Measurements from ENCODE around the gene IQSEC1. TPM values are rescaled to one million over a fixed set of nuclear protein-coding genes. Genes with fewer than 3 reads are reported as not detected.

The IQSEC1 gene
- total RNA-seq, 1 experiment from 2014 or later = 28.1 TPM

DNA sequence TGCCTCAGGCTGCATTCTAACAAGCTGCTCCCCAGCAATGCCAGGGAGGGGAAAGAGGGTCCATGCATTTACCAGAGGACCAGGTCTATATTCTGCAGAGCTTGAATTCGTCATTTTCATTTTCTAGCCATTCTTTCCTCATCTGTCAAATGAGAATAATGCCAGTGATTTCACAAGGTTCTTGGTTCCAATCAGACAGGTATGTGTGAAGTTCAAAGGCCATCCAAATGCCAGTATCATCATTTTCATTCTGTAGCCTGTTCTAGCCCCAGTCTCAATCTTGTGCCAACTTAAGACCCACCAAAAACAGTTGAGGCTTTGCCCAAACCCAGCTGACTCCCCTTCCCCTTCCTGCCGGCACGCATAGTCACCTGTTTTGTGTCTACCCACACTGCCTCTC is 112.7 kb downstream of the IQSEC1 start:
- no peaks in the 10 kb centered on the region for H4K20me1 ChIP-seq (ENCODE audit: insufficient read depth)

More for the DNA sequence above, 112.7 kb downstream of the IQSEC1 start:
- H3K4me3 ChIP-seq (replicated peaks in 1 of 2; ENCODE audit: low read depth in 1 of 2, low read length in 2 of 2) = no peak overlapping the region
- H3K4me1 ChIP-seq (ENCODE audit: control insufficient read depth in 1 of 2, insufficient read depth in 2 of 2, low read length in 2 of 2) = no peaks in the 10 kb centered on the region
- RAD21 ChIA-PET (ENCODE audit: low non-redundant PET in 1 of 2, low total read pairs in 2 of 2, uncharacterized antibody in 2 of 2, unreplicated experiment in 2 of 2) = no interaction called here
- no peak overlapping the region for H2AFZ ChIP-seq (ENCODE audit: low read depth, low read length, poor library complexity, severe bottlenecking)
- TF ChIP-seq EZH2phosphoT487 (IDR thresholded peaks at IDR 0.05; ENCODE audit: borderline replicate concordance) (no peak), ELF1 (IDR thresholded peaks at IDR 0.05; ENCODE audit: borderline replicate concordance, low read depth) (no peak), JUND (IDR thresholded peaks at IDR 0.05) (no peak), POLR2A (IDR thresholded peaks at IDR 0.05; ENCODE audit: borderline replicate concordance, extremely low read depth, insufficient read depth, insufficient read length) (no peak), CEBPB (IDR thresholded peaks at IDR 0.05; ENCODE audit: low read depth) (no peak), RAD21 (IDR thresholded peaks at IDR 0.05; ENCODE audit: low read depth) (no peak), POLR2AphosphoS5 (IDR thresholded peaks at IDR 0.05; ENCODE audit: low read depth, low read length) (no peak), ZNF274 (IDR thresholded peaks at IDR 0.05; ENCODE audit: low read depth, low read length) (no peak), SIN3A (IDR thresholded peaks at IDR 0.05; ENCODE audit: low read depth) (no peak)
- TF ChIP-seq, protein P1, sequence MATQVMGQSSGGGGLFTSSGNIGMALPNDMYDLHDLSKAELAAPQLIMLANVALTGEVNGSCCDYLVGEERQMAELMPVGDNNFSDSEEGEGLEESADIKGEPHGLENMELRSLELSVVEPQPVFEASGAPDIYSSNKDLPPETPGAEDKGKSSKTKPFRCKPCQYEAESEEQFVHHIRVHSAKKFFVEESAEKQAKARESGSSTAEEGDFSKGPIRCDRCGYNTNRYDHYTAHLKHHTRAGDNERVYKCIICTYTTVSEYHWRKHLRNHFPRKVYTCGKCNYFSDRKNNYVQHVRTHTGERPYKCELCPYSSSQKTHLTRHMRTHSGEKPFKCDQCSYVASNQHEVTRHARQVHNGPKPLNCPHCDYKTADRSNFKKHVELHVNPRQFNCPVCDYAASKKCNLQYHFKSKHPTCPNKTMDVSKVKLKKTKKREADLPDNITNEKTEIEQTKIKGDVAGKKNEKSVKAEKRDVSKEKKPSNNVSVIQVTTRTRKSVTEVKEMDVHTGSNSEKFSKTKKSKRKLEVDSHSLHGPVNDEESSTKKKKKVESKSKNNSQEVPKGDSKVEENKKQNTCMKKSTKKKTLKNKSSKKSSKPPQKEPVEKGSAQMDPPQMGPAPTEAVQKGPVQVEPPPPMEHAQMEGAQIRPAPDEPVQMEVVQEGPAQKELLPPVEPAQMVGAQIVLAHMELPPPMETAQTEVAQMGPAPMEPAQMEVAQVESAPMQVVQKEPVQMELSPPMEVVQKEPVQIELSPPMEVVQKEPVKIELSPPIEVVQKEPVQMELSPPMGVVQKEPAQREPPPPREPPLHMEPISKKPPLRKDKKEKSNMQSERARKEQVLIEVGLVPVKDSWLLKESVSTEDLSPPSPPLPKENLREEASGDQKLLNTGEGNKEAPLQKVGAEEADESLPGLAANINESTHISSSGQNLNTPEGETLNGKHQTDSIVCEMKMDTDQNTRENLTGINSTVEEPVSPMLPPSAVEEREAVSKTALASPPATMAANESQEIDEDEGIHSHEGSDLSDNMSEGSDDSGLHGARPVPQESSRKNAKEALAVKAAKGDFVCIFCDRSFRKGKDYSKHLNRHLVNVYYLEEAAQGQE (IDR thresholded peaks at IDR 0.05; ENCODE audit: low read depth) = no peak
- no peaks in the 10 kb centered on the region for H3K9me2 ChIP-seq (ENCODE audit: insufficient read depth)
- no peaks in the 10 kb centered on the region for H3K27me3 ChIP-seq (ENCODE audit: insufficient read depth, low read length)
- intact Hi-C loops (cut with micrococcal nuclease) = no loop called here
- H3K79me2 ChIP-seq (ENCODE audit: insufficient read depth, low read length) = peaks cover 47% of the 10 kb centered on the region; the same call in 1 of the 2 replicates
- ATAC-seq (no peak), DNase-seq (ENCODE audit: low read depth, low spot score) (no peak)
- H3K27ac ChIP-seq (ENCODE audit: low read depth, low read length) = no peak overlapping the region
- H3K36me3 ChIP-seq (ENCODE audit: control insufficient read depth in 1 of 2, insufficient read depth in 2 of 2, low read length in 2 of 2) = no peaks in the 10 kb centered on the region
- no peak overlapping the region for H3K4me2 ChIP-seq (ENCODE audit: low read length)
- POLR2A ChIA-PET = no interaction called here
- no peak overlapping the region for H3K9ac ChIP-seq (ENCODE audit: low read length)
- no TSS peak for BruUV-seq (replicated peaks)
- no peaks in the 10 kb centered on the region for H3K9me3 ChIP-seq (ENCODE audit: control insufficient read depth in 1 of 2, insufficient read depth in 1 of 2, low read depth in 1 of 2, low read length in 2 of 2)
- CTCF ChIA-PET = no interaction called here
